Caco-2 (cell line): ENCODE measurements around the gene SPTBN1. TPM values are rescaled to one million over a fixed set of nuclear protein-coding genes. Genes with fewer than 3 reads are reported as not detected.

Experiments
- BruUV-seq: library from RNA; stranded (reverse); fragments of 400-500 nt; replicated peaks from 2 replicates; lab custom pipeline; 2021; lab: Mats Ljungman, UMichigan
- CTCF ChIA-PET: fragments of 300-600 bp; sonication (Branson Sonifier 250); formaldehyde crosslinking; loops from one replicate; lab custom pipeline; 2022; ENCODE audit warnings: antibody characterized with exemption; lab: Charles Lee
- POLR2A ChIA-PET: fragments of 300-600 bp; sonication (Branson Sonifier 250); formaldehyde crosslinking; loops from one replicate; lab custom pipeline; 2022; ENCODE audit warnings: antibody characterized with exemption; lab: Charles Lee
- DNase-seq, 2 experiments: peaks; one replicate each; pipeline versions ENCODE4 v3.0.0 to v3.0.0-alpha.2; 2020 to 2022
- H3K27me3 ChIP-seq: replicated peaks from 2 replicates; pipeline ENCODE4 v1.6.0; 2011; ENCODE audit warnings: low read length; ENCODE audit not compliant: control insufficient read depth, insufficient read depth
- H3K36me3 ChIP-seq: 2 replicates; pipeline ENCODE4 v1.5.1; 2011; ENCODE audit warnings: low read length; ENCODE audit not compliant: control insufficient read depth, insufficient read depth
- H3K4me1 ChIP-seq: fragments of 250-450 bp; sonication (Bioruptor Pico); 2 replicates; pipeline ENCODE4 v1.5.1; 2020; ENCODE audit warnings: mild to moderate bottlenecking
- H3K4me3 ChIP-seq: 2 replicates; pipeline ENCODE4 v1.5.1; 2011; ENCODE audit warnings: low read depth, mild to moderate bottlenecking, control low read depth, low read length
- H3K9me3 ChIP-seq: fragments of 250-450 bp; sonication (Bioruptor Pico); 2 replicates; pipeline ENCODE4 v1.5.1; 2020; ENCODE audit warnings: mild to moderate bottlenecking, moderate library complexity
- H3K27ac Mint-ChIP-seq: one replicate; pipeline ENCODE4 v1.8.0; 2022; ENCODE audit warnings: mixed read lengths; ENCODE audit not compliant: unreplicated experiment
- H3K27me3 Mint-ChIP-seq: one replicate; pipeline ENCODE4 v1.8.0; 2022; ENCODE audit warnings: mixed read lengths; ENCODE audit not compliant: insufficient read depth, unreplicated experiment
- H3K36me3 Mint-ChIP-seq: one replicate; pipeline ENCODE4 v1.8.0; 2022; ENCODE audit warnings: mild to moderate bottlenecking, mixed read lengths; ENCODE audit not compliant: insufficient read depth, unreplicated experiment
- H3K4me1 Mint-ChIP-seq: one replicate; pipeline ENCODE4 v1.8.0; 2022; ENCODE audit warnings: low read depth, mixed read lengths; ENCODE audit not compliant: unreplicated experiment
- H3K4me3 Mint-ChIP-seq: one replicate; pipeline ENCODE4 v1.8.0; 2022; ENCODE audit warnings: mild to moderate bottlenecking, moderate library complexity, mixed read lengths; ENCODE audit not compliant: unreplicated experiment
- H3K9me3 Mint-ChIP-seq: one replicate; pipeline ENCODE4 v1.8.0; 2022; ENCODE audit warnings: mixed read lengths; ENCODE audit not compliant: unreplicated experiment
- CTCF ChIP-seq, 2 experiments: fragments of 200-600 bp in 1 of 2; IDR thresholded peaks; 1 replicate in 1 of 2; 2 replicates in 1 of 2; pipeline versions ENCODE4 v1.5.1 to v1.8.0; 2011 to 2022; ENCODE audit warnings: antibody characterized with exemption in 1 of 2, control low read depth in 1 of 2, inconsistent platforms in 1 of 2, low read depth in 1 of 2, low read length in 1 of 2, mild to moderate bottlenecking in 1 of 2, moderate library complexity in 1 of 2; ENCODE audit not compliant: insufficient read depth in 1 of 2, severe bottlenecking in 1 of 2, unreplicated experiment in 1 of 2
- intact Hi-C: fragments of 100-400 bp; cut with micrococcal nuclease; formaldehyde crosslinking; loops from one replicate; pipeline ENCODE4 v1.10.0; 2022; ENCODE audit not compliant: unreplicated experiment
- total RNA-seq: library from RNA; stranded (reverse); gene quantifications from 2 replicates; pipeline ENCODE4 v1.2.3, GENCODE V29; 2022

SPTBN1 gene
- total RNA-seq, 1 experiment from 2014 or later = 361 TPM

GRCh38 chr2:54503192-54503591 is 47.1 kb downstream of the SPTBN1 start:
- H3K4me3 Mint-ChIP-seq = no peak overlapping the region
- no peak overlapping the region for H3K4me3 ChIP-seq
- intact Hi-C loops = loop anchor here (1.0 to 5.0 kb wide), 2 partner anchors 327 to 396 kb away; no protein-coding TSS in a partner anchor
- peak in 1 of 2 experiments; percentile 40 for DNase-seq
- H3K27me3 Mint-ChIP-seq = no peaks in the 10 kb centered on the region
- no peaks in the 10 kb centered on the region for H3K27me3 ChIP-seq
- H3K4me1 ChIP-seq = no peaks in the 10 kb centered on the region
- peaks cover 12% of the 10 kb centered on the region for H3K4me1 Mint-ChIP-seq
- no peaks in the 10 kb centered on the region for H3K36me3 ChIP-seq
- peak; percentile 45 to 46 for TF ChIP-seq CTCF (IDR thresholded peaks at IDR 0.05; ENCODE audit: insufficient read depth in 1 of 2, low read depth in 1 of 2, low read length in 1 of 2, severe bottlenecking in 1 of 2, unreplicated experiment in 1 of 2)
- no peaks in the 10 kb centered on the region for H3K9me3 Mint-ChIP-seq
- POLR2A ChIA-PET = no interaction called here
- no TSS peak for BruUV-seq
- CTCF ChIA-PET = interaction anchor here (0.6 to 1.1 kb wide), 3 partner anchors 36 to 548 kb away, joined by 3 to 7 read pairs (median 4); no protein-coding TSS in a partner anchor
- H3K36me3 Mint-ChIP-seq = peaks cover 7% of the 10 kb centered on the region
- no peak overlapping the region for H3K27ac Mint-ChIP-seq
- no peaks in the 10 kb centered on the region; the same call in 1 of the 2 replicates for H3K9me3 ChIP-seq

- no peaks in the 10 kb centered on the region for H3K27me3 ChIP-seq
- Mint-ChIP-seq H3K4me1 (peaks cover 12% of the 10 kb centered on the region), H3K36me3 (peaks cover 7% of the 10 kb centered on the region), H3K27ac (no peak overlapping the region), H3K4me3 (no peak overlapping the region), H3K9me3 (no peaks in the 10 kb centered on the region), H3K27me3 (no peaks in the 10 kb centered on the region)
- H3K4me3 ChIP-seq = no peak overlapping the region
- ChIA-PET CTCF (no interaction called here), POLR2A (no interaction called here)
- no peak for DNase-seq
- H3K36me3 ChIP-seq = no peaks in the 10 kb centered on the region
- intact Hi-C loops = loop anchor here (1.0 to 5.0 kb wide), 2 partner anchors 328 to 397 kb away; no protein-coding TSS in a partner anchor
- TF ChIP-seq CTCF (IDR thresholded peaks at IDR 0.05; ENCODE audit: insufficient read depth in 1 of 2, low read depth in 1 of 2, low read length in 1 of 2, severe bottlenecking in 1 of 2, unreplicated experiment in 1 of 2) = no peak
- H3K9me3 ChIP-seq = no peaks in the 10 kb centered on the region; the same call in none of the 2 replicates
- H3K4me1 ChIP-seq = no peaks in the 10 kb centered on the region
- no TSS peak for BruUV-seq
These were observed 47.7 kb downstream of the SPTBN1 start for GRCh38 chr2:54503828-54504227.

GRCh38 chr2:54504866-54505265 is 48.7 kb downstream of the SPTBN1 start:
- H3K27me3 ChIP-seq = no peaks in the 10 kb centered on the region
- no peak overlapping the region for H3K4me3 ChIP-seq
- H3K4me1 Mint-ChIP-seq = peaks cover 12% of the 10 kb centered on the region
- intact Hi-C loops = loop anchor here (5.0 kb wide), 1 partner anchor 398 kb away; no protein-coding TSS in a partner anchor
- H3K36me3 Mint-ChIP-seq = peaks cover 7% of the 10 kb centered on the region
- TF ChIP-seq CTCF (IDR thresholded peaks at IDR 0.05; ENCODE audit: insufficient read depth in 1 of 2, low read depth in 1 of 2, low read length in 1 of 2, severe bottlenecking in 1 of 2, unreplicated experiment in 1 of 2) = no peak
- DNase-seq = no peak
- ChIA-PET POLR2A (no interaction called here), CTCF (no interaction called here)
- H3K9me3 Mint-ChIP-seq = no peaks in the 10 kb centered on the region
- no peaks in the 10 kb centered on the region for H3K27me3 Mint-ChIP-seq
- no peaks in the 10 kb centered on the region for H3K36me3 ChIP-seq
- no TSS peak for BruUV-seq
- no peaks in the 10 kb centered on the region; the same call in none of the 2 replicates for H3K9me3 ChIP-seq
- no peaks in the 10 kb centered on the region for H3K4me1 ChIP-seq
- H3K27ac Mint-ChIP-seq = no peak overlapping the region
- no peak overlapping the region for H3K4me3 Mint-ChIP-seq
